HepG2 (cell line): ENCODE data around the gene HEPACAM. TPM values are rescaled to one million over a fixed set of nuclear protein-coding genes. Genes with fewer than 3 reads are reported as not detected.
A peak's percentile ranks its signal among the peaks of the same experiment; 100 is the strongest.

Experiments used
- CBX2 ChIP-seq, 2 experiments: fragments of 200-600 bp in 1 of 2; sonication (generic); formaldehyde crosslinking in 1 of 2; IDR thresholded peaks; 2 replicates each; pipeline versions ENCODE4 v1.7.0 to v1.8.1; 2018 to 2022; ENCODE audit warnings: low read depth in 2 of 2, low read length in 1 of 2, mild to moderate bottlenecking in 1 of 2, missing genetic modification reagents in 1 of 2
- ELF3 ChIP-seq: IDR thresholded peaks from 2 replicates; pipeline ENCODE4 v1.6.1; 2016; ENCODE audit warnings: missing genetic modification reagents, missing compliant biosample characterization
- GFI1 ChIP-seq: sonication (generic); formaldehyde crosslinking; IDR thresholded peaks from 2 replicates; pipeline ENCODE4 v1.5.0; 2020; ENCODE audit warnings: missing genetic modification reagents, mild to moderate bottlenecking, borderline replicate concordance
- HNF4A ChIP-seq: sonication (generic); formaldehyde crosslinking; IDR thresholded peaks from 2 replicates; pipeline ENCODE4 v1.4.0; 2020; ENCODE audit warnings: missing genetic modification reagents
- KAT2B ChIP-seq: fragments of 150-350 bp; IDR thresholded peaks from 2 replicates; pipeline ENCODE4 v1.6.1; 2014; ENCODE audit warnings: low read depth, low read length, borderline replicate concordance
- RFXAP ChIP-seq: sonication (generic); formaldehyde crosslinking; IDR thresholded peaks from 2 replicates; pipeline ENCODE4 v1.4.0; 2020; ENCODE audit warnings: missing genetic modification reagents, borderline replicate concordance
- SIN3B ChIP-seq: fragments of 150-350 bp; IDR thresholded peaks from 2 replicates; pipeline ENCODE4 v1.6.1; 2014; ENCODE audit warnings: low read length
- TSC22D2 ChIP-seq: sonication (generic); formaldehyde crosslinking; IDR thresholded peaks from 2 replicates; pipeline ENCODE4 v1.5.1; 2020; ENCODE audit warnings: missing genetic modification reagents, mild to moderate bottlenecking, borderline replicate concordance
- ZNF101 ChIP-seq: sonication (generic); formaldehyde crosslinking; IDR thresholded peaks from 2 replicates; pipeline ENCODE4 v1.4.0; 2020; ENCODE audit warnings: mild to moderate bottlenecking, low read depth, missing genetic modification reagents, borderline replicate concordance
- ZNF335 ChIP-seq: sonication (generic); formaldehyde crosslinking; IDR thresholded peaks from 2 replicates; pipeline ENCODE4 v1.4.0; 2020; ENCODE audit warnings: missing genetic modification reagents
- ZNF660 ChIP-seq: sonication (generic); formaldehyde crosslinking; IDR thresholded peaks from 2 replicates; pipeline ENCODE4 v1.5.1; 2020; ENCODE audit warnings: mild to moderate bottlenecking, low read depth, missing genetic modification reagents, borderline replicate concordance
- ZNF670 ChIP-seq: sonication (generic); formaldehyde crosslinking; IDR thresholded peaks from 2 replicates; pipeline ENCODE4 v1.8.0; 2022; ENCODE audit warnings: mild to moderate bottlenecking, missing genetic modification reagents, borderline replicate concordance
- ZNF749 ChIP-seq: sonication (generic); formaldehyde crosslinking; IDR thresholded peaks from 2 replicates; pipeline ENCODE4 v1.8.0; 2022; ENCODE audit warnings: mild to moderate bottlenecking, missing genetic modification reagents, moderate library complexity, borderline replicate concordance
- ZNF772 ChIP-seq: sonication (generic); formaldehyde crosslinking; IDR thresholded peaks from 2 replicates; pipeline ENCODE4 v1.5.0; 2020; ENCODE audit warnings: mild to moderate bottlenecking, missing genetic modification reagents
- polyA plus RNA-seq, 8 experiments: library from polyadenylated mRNA; depleted of rRNA in 3 of 8; stranded (reverse) in 7 of 8; unstranded in 1 of 8; fragments of >200 nt; fragmentation: Illumina TruSeq in 4 of 8; extraction: Trizol in 4 of 8; gene quantifications; 2 replicates each; pipeline versions ENCODE4 v1.2.1 to v1.2.3, GENCODE V29; 2011 to 2016; ENCODE audit warnings: low read depth in 4 of 8, missing spikeins in 1 of 8, mixed read lengths in 1 of 8; ENCODE audit not compliant: insufficient read depth in 1 of 8
- total RNA-seq, 5 experiments: library from RNA; depleted of rRNA; stranded (reverse); fragments of >200 nt; fragmentation: Illumina TruSeq; extraction: Trizol; gene quantifications; 2 replicates each; pipeline ENCODE4 v1.2.3, GENCODE V29; 2016; ENCODE audit warnings: low read depth in 1 of 5
- TF ChIP-seq, protein P1 (sequence below): sonication (generic); formaldehyde crosslinking; IDR thresholded peaks from 2 replicates; pipeline ENCODE4 v1.5.0; 2020; ENCODE audit warnings: mild to moderate bottlenecking, missing genetic modification reagents
- TF ChIP-seq, protein P2 (sequence below), 2 experiments: sonication (generic) in 1 of 2; formaldehyde crosslinking in 1 of 2; IDR thresholded peaks; 2 replicates each; pipeline versions ENCODE4 v1.4.0 to v1.6.1; 2018 to 2020; ENCODE audit warnings: missing genetic modification reagents in 2 of 2, borderline replicate concordance in 1 of 2, low read depth in 1 of 2, mild to moderate bottlenecking in 1 of 2, missing biosample characterization in 1 of 2
- TF ChIP-seq, protein P3 (sequence below): sonication (generic); formaldehyde crosslinking; IDR thresholded peaks from 2 replicates; pipeline ENCODE4 v1.8.0; 2022; ENCODE audit warnings: mild to moderate bottlenecking, missing genetic modification reagents; ENCODE audit not compliant: insufficient replicate concordance
- TF ChIP-seq, protein P4 (sequence below): sonication (generic); formaldehyde crosslinking; IDR thresholded peaks from 2 replicates; pipeline ENCODE4 v1.8.1; 2023; ENCODE audit warnings: mild to moderate bottlenecking, moderate library complexity, missing genetic modification reagents
- TF ChIP-seq, protein P5 (sequence below): sonication (generic); formaldehyde crosslinking; IDR thresholded peaks from 2 replicates; pipeline ENCODE4 v1.4.0; 2020; ENCODE audit warnings: missing genetic modification reagents

Gene HEPACAM
- total and polyA plus RNA-seq, 2 of the 13 experiments (the other 11 are each of a cell fraction or from before 2014, with no cell fraction given), result 66.9 to 121 TPM

DNA sequence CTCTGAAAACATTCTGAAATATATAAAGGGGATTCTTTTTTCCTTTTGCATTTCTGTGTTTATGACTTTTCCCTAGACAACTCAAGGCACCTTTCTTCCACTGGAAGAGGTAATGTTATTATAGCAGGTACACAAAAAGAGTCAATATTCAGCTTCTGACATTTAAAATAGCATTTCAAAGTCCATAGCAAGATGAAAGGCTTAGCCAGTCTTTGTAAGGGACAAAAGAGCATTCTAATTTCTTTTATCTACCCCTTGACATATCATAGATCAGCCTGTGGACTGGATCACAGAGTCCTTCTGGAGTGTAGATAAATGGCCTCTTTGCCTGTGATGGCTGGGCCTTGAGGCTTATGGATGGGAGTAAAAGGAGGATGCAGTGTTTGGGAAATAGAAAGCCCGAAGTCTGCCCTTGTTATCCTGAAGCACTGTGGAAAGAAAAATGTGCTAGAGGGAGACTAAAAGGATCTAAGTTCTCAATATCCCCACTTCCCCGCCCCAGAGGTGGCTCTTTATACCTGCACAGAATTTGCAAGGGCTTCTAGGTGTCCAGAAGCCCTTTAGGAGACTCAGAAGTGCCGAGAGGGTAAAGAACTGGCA is 1.6 kb upstream of the HEPACAM start (continued):
- TF ChIP-seq ZNF772 (CRISPR knock-in tag), result no peak
- TF ChIP-seq, protein P1, sequence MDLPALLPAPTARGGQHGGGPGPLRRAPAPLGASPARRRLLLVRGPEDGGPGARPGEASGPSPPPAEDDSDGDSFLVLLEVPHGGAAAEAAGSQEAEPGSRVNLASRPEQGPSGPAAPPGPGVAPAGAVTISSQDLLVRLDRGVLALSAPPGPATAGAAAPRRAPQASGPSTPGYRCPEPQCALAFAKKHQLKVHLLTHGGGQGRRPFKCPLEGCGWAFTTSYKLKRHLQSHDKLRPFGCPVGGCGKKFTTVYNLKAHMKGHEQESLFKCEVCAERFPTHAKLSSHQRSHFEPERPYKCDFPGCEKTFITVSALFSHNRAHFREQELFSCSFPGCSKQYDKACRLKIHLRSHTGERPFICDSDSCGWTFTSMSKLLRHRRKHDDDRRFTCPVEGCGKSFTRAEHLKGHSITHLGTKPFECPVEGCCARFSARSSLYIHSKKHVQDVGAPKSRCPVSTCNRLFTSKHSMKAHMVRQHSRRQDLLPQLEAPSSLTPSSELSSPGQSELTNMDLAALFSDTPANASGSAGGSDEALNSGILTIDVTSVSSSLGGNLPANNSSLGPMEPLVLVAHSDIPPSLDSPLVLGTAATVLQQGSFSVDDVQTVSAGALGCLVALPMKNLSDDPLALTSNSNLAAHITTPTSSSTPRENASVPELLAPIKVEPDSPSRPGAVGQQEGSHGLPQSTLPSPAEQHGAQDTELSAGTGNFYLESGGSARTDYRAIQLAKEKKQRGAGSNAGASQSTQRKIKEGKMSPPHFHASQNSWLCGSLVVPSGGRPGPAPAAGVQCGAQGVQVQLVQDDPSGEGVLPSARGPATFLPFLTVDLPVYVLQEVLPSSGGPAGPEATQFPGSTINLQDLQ (CRISPR knock-in tag), result no peak
- TF ChIP-seq GFI1 (CRISPR knock-in tag), result no peak
- TF ChIP-seq ZNF670 (CRISPR knock-in tag), result no peak
- TF ChIP-seq, protein P2, sequence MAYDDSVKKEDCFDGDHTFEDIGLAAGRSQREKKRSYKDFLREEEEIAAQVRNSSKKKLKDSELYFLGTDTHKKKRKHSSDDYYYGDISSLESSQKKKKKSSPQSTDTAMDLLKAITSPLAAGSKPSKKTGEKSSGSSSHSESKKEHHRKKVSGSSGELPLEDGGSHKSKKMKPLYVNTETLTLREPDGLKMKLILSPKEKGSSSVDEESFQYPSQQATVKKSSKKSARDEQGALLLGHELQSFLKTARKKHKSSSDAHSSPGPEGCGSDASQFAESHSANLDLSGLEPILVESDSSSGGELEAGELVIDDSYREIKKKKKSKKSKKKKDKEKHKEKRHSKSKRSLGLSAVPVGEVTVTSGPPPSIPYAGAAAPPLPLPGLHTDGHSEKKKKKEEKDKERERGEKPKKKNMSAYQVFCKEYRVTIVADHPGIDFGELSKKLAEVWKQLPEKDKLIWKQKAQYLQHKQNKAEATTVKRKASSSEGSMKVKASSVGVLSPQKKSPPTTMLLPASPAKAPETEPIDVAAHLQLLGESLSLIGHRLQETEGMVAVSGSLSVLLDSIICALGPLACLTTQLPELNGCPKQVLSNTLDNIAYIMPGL (CRISPR knock-in tag; IDR thresholded peaks at IDR 0.05; ENCODE audit: borderline replicate concordance in 1 of 2, low read depth in 1 of 2), result no peak
- TF ChIP-seq CBX2 (IDR thresholded peaks at IDR 0.05; ENCODE audit: low read depth, low read length), result no peak
- no peak for TF ChIP-seq CBX2 (CRISPR knock-in tag; IDR thresholded peaks at IDR 0.05; ENCODE audit: low read depth)
- no peak for TF ChIP-seq ZNF660 (CRISPR knock-in tag)
- TF ChIP-seq, protein P3, sequence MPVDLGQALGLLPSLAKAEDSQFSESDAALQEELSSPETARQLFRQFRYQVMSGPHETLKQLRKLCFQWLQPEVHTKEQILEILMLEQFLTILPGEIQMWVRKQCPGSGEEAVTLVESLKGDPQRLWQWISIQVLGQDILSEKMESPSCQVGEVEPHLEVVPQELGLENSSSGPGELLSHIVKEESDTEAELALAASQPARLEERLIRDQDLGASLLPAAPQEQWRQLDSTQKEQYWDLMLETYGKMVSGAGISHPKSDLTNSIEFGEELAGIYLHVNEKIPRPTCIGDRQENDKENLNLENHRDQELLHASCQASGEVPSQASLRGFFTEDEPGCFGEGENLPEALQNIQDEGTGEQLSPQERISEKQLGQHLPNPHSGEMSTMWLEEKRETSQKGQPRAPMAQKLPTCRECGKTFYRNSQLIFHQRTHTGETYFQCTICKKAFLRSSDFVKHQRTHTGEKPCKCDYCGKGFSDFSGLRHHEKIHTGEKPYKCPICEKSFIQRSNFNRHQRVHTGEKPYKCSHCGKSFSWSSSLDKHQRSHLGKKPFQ, result no peak
- no peak for TF ChIP-seq ZNF101
- no peak for TF ChIP-seq TSC22D2 (CRISPR knock-in tag)
- peak; percentile 68 for TF ChIP-seq HNF4A
- 0 out of 2 replicates have a peak, but pooled peaks have one; percentile 15 for TF ChIP-seq ELF3 (CRISPR knock-in tag)
- TF ChIP-seq RFXAP (CRISPR knock-in tag), result no peak
- no peak for TF ChIP-seq ZNF749 (CRISPR knock-in tag)
- no peak for TF ChIP-seq ZNF335 (CRISPR knock-in tag)
- no peak for TF ChIP-seq SIN3B
- no peak for TF ChIP-seq KAT2B
- TF ChIP-seq, protein P4, sequence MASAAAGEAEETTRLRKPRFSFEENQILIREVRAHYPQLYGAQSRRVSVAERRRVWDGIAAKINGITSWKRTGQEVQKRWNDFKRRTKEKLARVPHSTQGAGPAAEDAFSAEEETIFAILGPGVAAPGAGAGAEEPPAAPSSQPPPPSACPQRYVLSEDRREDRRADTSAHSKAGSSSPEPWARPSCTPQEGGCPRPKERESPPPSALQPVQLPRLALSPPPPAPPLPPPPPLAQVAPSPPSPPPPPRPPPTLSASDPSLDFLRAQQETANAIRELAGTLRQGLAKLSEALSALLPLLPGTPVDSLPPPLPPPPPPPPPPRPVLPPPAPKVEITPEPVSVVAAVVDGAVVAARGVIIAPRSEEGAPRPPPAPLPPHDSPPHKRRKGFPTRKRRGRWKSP (CRISPR knock-in tag), result no peak
- TF ChIP-seq, protein P5, sequence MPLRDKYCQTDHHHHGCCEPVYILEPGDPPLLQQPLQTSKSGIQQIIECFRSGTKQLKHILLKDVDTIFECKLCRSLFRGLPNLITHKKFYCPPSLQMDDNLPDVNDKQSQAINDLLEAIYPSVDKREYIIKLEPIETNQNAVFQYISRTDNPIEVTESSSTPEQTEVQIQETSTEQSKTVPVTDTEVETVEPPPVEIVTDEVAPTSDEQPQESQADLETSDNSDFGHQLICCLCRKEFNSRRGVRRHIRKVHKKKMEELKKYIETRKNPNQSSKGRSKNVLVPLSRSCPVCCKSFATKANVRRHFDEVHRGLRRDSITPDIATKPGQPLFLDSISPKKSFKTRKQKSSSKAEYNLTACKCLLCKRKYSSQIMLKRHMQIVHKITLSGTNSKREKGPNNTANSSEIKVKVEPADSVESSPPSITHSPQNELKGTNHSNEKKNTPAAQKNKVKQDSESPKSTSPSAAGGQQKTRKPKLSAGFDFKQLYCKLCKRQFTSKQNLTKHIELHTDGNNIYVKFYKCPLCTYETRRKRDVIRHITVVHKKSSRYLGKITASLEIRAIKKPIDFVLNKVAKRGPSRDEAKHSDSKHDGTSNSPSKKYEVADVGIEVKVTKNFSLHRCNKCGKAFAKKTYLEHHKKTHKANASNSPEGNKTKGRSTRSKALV (CRISPR knock-in tag), result no peak
